ENCODE data around the gene AGPAT1. TPM values are rescaled to one million over a fixed set of nuclear protein-coding genes. Genes with fewer than 3 reads are reported as not detected.
A peak's percentile ranks its signal among the peaks of the same experiment; 100 is the strongest.

Gene AGPAT1
- total and polyA plus RNA-seq, 8 donors, result 55.5 to 78.4 (median 69.8) TPM

DNA sequence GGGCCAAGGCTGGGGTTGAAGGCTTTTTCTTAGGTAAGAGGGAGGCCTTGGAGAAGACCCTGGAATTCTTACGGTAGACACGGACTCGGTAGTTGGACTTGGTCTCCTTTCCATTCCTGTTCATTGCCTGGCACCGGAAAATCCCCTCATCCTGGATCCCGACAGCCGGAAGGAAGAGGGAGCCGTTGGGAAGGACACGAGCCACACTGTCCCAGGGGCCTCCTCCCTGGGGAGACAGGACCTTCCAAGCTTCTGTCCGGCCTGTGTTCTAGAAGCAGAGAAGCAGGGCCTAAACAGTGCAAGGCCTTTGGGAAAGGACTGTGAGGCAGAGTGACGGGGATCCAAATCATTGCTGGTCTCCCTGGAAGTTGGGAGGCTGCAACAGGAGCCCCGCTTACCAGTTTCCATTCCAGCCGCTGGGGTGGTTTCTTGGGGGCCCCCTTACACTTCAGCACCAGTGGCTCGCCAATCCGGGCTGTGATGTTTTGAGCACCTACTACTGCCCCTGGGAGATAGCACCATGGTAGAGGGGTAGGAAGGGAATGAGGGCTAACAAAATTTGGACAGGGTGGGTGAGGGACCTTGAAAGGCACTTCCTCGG, 7.7 kb upstream of the AGPAT1 start:
- peaks cover 0 to 62% of the 10 kb centered on the region in 2 donors for H3K36me3 ChIP-seq
- no peak for ATAC-seq
- intact Hi-C loops (cut with DNase I), result no loop called here

DNA sequence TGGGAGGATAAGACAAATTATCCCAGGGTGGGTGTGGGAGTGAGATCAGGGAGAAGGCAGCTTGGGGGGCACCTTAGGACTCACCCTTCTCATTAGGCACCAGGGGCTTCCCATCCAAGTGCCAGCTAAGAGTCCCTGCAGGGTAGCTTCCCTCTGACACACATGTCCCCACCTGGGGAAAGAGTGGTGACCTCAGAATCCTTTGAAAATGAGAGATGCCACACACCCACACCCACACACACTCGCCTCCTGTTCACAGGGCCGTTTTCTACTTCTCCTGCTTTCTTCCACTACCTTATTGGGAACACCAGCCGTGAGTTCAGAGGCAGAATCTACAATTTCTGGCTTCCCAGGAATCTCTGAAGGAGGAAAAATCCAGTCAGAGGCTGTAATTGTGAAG, 7.1 kb upstream of the AGPAT1 start:
- peak overlapping the region; percentile 57 to 68 for H3K27ac ChIP-seq
- intact Hi-C loops (cut with DNase I), result no loop called here
- no peak for DNase-seq
- H3K36me3 ChIP-seq, result peaks cover 0 to 57% of the 10 kb centered on the region in 2 donors
- peaks cover 22 to 88% of the 10 kb centered on the region in 2 donors for H3K4me1 ChIP-seq
- TF ChIP-seq CTCF (IDR thresholded peaks at IDR 0.05), result no peak
- no peaks in the 10 kb centered on the region for H3K27me3 ChIP-seq
- H3K4me3 ChIP-seq, result no peak overlapping the region
- H3K9me3 ChIP-seq, result no peaks in the 10 kb centered on the region
- no peak for ATAC-seq

More for the DNA sequence above, 7.7 kb upstream of the AGPAT1 start:
- Histone ChIP-seq H3K27me3 (no peaks in the 10 kb centered on the region), H3K4me1 (peaks cover 21 to 93% of the 10 kb centered on the region in 2 donors), H3K4me3 (no peak overlapping the region), H3K27ac (peak overlapping the region; percentile 57 to 68), H3K9me3 (no peaks in the 10 kb centered on the region)
- DNase-seq, result peak in 1 of 4 donors; percentile 24
- no peak for TF ChIP-seq CTCF (IDR thresholded peaks at IDR 0.05)

GRCh38 chr6:32182555-32182981, 6.7 kb upstream of the AGPAT1 start:
- H3K9me3 ChIP-seq, result no peaks in the 10 kb centered on the region
- peak overlapping the region; percentile 57 to 68 for H3K27ac ChIP-seq
- peaks cover 22 to 83% of the 10 kb centered on the region in 2 donors for H3K4me1 ChIP-seq
- H3K4me3 ChIP-seq, result no peak overlapping the region
- TF ChIP-seq CTCF (IDR thresholded peaks at IDR 0.05), result no peak
- DNase-seq (no peak), ATAC-seq (no peak)
- peaks cover 0 to 52% of the 10 kb centered on the region in 2 donors for H3K36me3 ChIP-seq
- intact Hi-C loops (cut with DNase I), result no loop called here
- H3K27me3 ChIP-seq, result no peaks in the 10 kb centered on the region

DNA sequence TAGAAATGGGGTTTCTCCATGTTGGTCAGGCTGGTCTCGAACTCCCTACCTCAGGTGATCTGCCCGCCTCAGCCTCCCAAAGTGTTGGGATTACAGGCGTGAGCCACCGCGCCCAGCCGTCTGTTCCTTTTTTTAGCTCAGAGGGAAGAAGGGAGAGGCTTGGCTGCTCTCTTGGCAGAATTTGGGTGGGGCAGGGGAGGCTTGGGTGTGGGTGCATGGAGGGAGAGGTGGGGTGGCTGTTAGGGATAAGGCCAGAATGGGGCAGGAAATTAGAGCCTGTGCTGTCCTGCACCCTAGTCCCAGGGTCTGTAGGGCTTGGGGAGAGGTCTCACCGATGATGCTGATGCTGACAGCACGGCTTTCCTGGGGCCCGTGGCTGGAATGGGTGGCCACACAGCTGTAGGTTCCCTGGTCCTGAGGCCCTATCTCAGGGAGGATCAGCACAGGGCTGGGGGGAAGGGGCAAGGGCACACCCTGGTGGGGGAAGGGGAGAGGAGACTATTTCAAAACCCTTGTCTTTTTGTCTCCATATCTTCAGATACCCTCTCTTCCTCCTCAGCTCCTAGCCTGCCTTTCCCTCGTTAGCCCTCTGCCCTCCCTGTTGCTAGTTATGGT, 6.1 kb upstream of the AGPAT1 start:
- H3K27ac ChIP-seq, result peak overlapping the region in 1 of 2 donors; percentile 57
- peaks cover 0 to 47% of the 10 kb centered on the region in 2 donors for H3K36me3 ChIP-seq
- ATAC-seq (no peak), DNase-seq (no peak)
- no peak overlapping the region for H3K4me3 ChIP-seq
- no peaks in the 10 kb centered on the region for H3K27me3 ChIP-seq
- H3K4me1 ChIP-seq, result peaks cover 23 to 81% of the 10 kb centered on the region in 2 donors
- intact Hi-C loops (cut with DNase I), result no loop called here
- H3K9me3 ChIP-seq, result no peaks in the 10 kb centered on the region
- TF ChIP-seq CTCF (IDR thresholded peaks at IDR 0.05), result no peak

GRCh38 chr6:32181148-32181702, 5.3 kb upstream of the AGPAT1 start:
- Histone ChIP-seq H3K27ac (peak overlapping the region in 1 of 2 donors; percentile 57), H3K27me3 (no peaks in the 10 kb centered on the region), H3K4me1 (peaks cover 31 to 81% of the 10 kb centered on the region in 2 donors), H3K36me3 (peaks cover 0 to 39% of the 10 kb centered on the region in 2 donors), H3K9me3 (no peaks in the 10 kb centered on the region), H3K4me3 (no peak overlapping the region)
- TF ChIP-seq CTCF (IDR thresholded peaks at IDR 0.05), result no peak
- ATAC-seq (no peak), DNase-seq (no peak)
- intact Hi-C loops (cut with DNase I), result no loop called here
